HK-2 (cell line): Measurements from ENCODE around the gene HCFC1R1.

Experiments used
- DNase-seq: peaks from one replicate; pipeline ENCODE4 v3.0.0-alpha.2; 2018; ENCODE audit not compliant: unreplicated experiment

HCFC1R1 gene

GRCh38 chr16:3035972-3036725, 12.4 kb upstream of the HCFC1R1 start:
- no peak for DNase-seq

DNA sequence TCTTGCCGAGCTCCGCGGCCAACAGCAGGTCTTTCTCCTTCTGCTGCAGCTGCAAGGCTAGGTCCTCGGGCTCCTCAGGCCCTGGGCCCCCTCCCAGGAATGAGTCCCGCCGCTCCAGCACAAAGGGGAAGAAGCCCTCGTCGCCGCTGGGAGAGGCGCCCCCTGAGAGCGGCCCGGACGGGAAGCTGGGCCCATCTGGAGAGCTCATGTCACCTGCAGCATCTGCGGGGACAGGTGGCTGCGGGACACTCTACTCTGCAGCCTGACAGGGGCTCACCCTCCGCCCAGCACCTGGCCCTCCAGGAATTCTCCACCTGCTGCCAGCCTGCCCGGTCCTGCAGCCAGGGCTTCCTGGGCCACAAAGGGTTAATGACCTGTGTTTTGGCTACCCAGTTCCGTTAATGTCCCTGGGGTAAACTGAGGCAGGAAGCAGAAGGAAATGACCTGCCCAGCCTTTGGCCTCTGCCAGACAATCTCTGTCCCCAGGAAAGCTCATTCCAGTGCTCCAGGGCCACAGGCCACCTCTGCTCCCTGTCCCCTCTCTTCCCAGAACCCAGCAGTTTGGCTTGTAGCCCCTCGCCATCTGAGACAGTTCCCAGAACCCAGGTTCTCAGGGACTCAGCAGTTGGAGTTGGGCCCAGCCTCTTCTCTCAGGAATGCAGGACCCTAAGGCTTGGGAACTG, 11.7 kb upstream of the HCFC1R1 start:
- DNase-seq, result no peak

DNA sequence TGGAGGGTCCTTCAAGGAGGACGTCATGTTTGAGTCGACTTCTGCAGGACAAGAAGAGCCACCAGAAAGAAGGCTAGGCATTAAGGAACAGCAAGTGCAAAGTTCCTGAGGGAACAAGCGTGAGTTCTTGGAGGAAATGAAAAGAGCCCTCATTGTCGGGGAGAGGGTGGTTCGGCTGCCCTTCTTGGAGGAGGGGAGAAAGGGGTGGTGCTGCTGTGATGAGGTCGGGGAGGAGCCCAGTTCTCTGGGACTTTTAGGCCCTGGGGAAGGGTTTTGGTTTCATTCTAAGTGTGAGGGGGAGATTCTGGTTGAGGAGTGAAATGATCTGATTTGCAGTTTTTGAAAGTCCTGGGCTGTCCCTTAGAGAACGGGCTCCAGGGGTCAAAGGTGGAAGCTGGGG, 8.9 kb upstream of the HCFC1R1 start:
- no peak for DNase-seq

- DNase-seq, result no peak
Observed at GRCh38 chr16:3030222-3031212, 6.8 kb upstream of the HCFC1R1 start.

GRCh38 chr16:3029491-3030221, 5.9 kb upstream of the HCFC1R1 start:
- DNase-seq, result no peak

DNA sequence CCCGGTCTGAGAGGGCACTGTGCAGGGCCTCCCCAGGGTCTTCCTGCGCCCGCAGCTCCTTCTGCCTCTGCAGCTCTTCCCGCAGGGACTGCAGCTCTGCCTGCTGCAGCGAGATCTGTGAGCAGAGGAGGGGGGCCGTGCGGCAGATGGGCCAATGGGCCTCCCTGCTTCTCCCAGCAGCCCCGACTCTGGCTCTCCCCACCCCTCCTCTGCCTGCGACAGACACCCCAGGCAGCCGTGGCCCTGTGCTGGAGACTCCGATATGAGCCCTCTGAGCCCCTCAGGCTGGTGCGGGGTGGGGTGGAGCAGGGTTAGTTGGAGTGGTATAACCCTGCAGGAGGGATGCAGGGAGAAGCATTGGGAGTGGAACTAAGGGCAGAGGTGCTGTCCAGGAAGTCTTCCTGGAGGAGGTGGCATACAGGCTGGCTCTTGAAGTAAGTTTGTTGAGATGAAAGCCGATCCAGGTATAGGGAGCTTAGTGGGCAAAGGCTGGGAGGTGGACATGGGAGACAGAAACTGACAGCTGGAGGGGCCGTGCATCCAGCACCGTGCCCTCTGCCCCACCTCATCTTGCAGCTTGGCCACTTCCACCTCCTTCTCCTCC, 5.1 kb upstream of the HCFC1R1 start:
- DNase-seq, result no peak

DNA sequence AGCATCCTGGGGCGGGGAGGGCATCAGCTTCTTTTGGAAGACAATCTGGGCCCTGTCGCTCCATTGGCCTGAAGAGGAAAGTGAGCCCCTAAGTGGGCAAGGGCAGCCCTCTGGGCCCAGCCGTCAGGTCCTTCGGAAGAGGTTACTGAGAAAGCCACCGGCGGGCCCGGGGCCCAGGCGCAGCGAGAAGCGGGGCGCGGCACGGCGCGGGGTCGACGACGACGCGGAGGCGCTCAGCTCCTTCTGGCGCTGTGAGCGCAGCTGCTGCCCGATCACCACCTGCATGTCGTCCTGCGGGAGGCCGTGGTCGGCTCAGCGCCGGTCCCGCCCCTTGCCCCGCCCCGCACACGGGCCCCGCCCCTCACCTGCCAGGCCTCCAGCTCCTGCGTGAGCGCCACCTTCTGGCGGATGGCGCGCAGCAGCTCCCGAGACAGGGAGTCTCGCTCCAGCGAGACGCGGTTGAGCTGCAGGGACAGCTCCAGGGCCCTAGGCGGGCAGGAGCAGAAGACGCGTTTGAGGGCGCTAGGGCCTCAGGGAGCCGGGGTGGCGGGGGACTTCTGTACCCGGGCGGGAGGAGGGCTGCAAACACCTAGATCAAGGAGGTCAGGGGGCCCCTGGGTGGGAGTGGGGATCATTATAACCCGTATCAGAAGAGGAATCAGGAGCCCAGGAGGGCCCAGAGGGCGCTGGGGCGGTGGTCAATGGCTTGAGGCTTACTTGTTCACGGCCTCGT, 4.4 kb upstream of the HCFC1R1 start:
- peak; percentile 87 for DNase-seq

- DNase-seq, result no peak
Observed at GRCh38 chr16:3027489-3027795, 3.7 kb upstream of the HCFC1R1 start.

DNA sequence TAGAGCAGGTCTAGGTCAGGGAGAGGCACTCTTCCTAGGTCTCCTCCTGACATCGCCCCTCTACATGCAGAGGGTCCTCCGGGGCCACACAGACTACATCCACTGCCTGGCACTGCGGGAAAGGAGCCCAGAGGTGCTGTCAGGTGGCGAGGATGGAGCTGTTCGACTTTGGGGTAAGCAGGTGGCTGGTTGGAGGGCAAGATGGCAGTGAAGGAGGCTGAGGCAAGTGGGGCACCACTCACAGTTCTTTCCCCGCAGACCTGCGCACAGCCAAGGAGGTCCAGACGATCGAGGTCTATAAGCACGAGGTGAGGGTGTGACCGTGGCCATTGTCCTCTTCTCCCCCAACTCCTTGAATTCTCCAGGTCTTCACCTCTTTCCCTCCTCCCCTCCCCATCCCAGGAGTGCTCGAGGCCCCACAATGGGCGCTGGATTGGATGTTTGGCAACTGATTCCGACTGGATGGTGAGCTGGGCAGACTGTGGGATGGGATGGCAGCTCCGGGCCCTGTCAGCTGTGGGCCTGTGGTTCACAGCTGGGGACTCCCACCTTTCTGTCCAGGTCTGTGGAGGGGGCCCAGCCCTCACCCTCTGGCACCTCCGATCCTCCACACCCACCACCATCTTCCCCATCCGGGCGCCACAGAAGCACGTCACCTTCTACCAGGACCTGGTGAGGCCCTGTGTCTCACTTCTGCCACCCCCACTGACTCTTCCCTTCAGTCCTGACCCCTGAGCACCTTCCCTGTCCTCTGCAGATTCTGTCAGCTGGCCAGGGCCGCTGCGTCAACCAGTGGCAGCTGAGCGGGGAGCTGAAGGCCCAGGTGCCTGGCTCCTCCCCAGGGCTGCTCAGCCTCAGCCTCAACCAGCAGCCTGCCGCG, 3.1 kb upstream of the HCFC1R1 start:
- DNase-seq, result no peak

DNA sequence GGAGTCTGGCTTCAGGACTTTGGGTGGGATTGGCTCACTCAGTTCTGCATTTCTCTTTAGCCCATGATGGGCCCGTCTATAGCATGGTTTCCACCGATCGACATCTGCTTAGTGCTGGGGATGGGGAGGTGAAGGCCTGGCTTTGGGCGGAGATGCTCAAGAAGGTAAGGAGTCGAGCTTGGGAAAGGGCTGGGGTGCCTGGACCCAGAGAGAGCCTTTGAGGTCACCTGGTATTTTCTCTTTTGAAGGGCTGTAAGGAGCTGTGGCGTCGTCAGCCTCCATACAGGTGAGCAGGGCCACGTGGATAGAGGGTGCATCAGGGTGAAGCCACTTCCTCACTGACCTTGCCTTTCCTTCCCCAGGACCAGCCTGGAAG, 2.2 kb upstream of the HCFC1R1 start:
- DNase-seq, result no peak

DNA sequence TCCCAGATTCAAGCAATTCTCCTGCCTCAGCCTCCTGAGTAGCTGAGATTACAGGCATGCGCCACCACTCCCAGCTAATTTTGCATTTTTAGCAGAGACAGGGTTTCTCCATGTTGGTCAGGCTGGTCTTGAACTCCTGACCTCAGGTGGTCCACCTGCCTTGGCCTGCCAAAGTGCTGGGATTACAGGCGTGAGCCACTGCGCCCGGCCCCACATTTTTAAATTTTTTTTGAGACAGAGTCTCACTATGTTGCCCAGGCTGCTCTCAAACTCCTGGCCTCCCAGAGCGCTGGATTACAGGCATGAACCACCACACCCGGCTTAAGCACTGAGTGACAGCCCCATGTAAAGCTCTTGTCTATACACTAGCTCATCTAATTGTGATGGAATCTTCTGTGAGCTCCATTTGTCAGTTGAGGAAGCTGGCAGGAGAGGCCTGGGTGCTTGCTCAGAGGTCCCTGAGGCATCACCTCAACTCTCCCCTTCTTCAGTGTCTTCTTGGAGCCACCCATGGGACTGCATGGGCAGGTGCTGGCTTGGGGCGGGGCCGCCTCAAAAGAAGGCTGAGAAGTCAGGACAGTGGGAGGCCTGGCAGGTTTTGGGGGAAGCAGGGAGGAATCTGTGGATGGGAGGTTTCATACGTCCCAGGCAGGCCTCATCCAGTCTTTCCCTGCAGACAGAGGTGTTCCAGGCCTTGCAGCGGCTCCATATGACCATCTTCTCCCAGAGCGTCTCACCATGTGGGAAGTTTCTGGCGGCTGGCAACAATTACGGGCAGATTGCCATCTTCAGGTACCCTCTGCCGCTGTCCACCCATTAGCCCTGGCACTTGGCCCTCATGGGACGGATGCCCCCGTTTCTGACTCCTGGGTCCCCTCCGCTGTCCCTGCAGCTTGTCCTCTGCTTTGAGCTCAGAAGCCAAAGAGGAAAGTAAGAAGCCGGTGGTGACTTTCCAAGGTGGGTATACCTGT, 1.6 kb upstream of the HCFC1R1 start:
- no peak for DNase-seq

GRCh38 chr16:3023415-3023668, 400 bp downstream of the HCFC1R1 start:
- peak; percentile 85 for DNase-seq

DNA sequence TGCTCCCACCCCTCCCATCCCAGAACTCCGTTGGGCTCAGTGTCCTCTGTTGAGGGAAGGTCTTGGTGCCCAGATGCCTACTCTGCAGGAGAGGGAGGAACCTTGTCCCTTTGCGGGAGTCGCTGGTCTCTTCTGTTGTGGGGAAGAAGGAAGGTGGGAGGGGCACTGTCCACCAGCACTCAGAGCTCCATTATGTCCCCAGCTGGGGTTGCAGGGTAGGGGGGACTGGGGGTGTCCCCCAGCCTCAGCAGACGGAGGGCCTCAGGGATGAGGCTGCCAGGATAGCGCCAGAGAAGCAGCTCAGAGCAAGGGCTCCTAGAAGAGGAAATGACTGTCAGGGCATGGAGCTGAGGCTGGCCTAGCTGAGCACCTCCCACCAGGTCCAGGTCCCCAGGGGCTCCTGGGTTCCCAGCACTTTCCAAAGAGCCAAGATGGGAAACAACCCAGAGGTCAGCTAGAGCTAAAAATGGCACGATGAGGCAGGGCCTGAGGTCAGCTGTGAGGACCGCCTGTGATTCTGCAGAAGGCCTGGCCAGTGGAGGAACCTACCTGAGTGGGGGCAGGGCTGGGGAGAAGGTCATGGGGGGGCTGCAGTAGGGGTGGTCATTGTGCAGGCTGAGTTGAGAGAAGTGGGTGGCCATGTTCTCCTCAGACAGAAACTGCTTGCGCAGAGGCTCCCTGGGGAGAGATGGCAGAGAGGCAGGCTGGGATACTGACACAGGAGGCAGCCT, 893 bp downstream of the HCFC1R1 start:
- DNase-seq, result no peak

DNA sequence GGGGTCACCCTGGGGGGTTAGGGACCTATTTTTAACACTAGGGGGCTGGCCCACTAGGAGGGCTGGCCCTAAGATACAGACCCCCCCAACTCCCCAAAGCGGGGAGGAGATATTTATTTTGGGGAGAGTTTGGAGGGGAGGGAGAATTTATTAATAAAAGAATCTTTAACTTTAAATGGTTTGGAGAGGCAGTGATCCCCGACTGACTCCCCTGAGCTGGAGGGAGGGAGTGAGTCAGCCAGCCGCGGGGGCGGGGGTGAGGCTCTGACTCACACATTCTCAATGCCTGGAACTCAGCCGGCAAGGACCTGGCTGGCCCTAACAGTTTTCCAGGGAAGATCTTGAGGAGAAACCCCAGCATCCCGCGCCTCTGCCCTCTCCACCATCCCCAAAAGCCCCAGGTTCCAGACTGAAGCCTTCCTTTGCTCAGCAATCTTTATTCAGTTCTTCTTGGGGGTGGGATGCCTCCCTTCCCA, 1.5 kb downstream of the HCFC1R1 start:
- DNase-seq, result peak; percentile 83

DNA sequence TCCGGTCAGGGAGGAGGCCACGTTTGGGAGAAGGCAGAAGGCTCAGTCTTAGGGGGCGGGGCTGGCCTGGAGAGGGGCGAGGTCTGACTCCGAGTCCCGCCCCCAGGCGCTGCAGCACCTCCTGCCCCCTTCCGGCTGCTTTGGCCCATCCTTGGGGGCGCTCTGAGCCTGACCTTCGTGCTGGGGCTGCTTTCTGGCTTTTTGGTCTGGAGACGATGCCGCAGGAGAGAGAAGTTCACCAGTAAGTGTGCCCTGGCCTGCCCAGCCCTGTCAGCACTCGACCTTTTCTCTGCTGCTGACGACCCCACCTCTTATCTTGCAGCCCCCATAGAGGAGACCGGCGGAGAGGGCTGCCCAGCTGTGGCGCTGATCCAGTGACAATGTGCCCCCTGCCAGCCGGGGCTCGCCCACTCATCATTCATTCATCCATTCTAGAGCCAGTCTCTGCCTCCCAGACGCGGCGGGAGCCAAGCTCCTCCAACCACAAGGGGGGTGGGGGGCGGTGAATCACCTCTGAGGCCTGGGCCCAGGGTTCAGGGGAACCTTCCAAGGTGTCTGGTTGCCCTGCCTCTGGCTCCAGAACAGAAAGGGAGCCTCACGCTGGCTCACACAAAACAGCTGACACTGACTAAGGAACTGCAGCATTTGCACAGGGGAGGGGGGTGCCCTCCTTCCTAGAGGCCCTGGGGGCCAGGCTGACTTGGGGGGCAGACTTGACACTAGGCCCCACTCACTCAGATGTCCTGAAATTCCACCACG, 2.1 kb downstream of the HCFC1R1 start:
- DNase-seq, result peak; percentile 93

GRCh38 chr16:3020604-3021448, 2.9 kb downstream of the HCFC1R1 start:
- peak; percentile 93 for DNase-seq
